Stimulated activated CD8-positive, alpha-beta memory T cell treated with anti-CD3 and anti-CD28 coated beads, Interleukin-15, amount 100 ng/mL, for 48 hours (primary cell): Measurements from ENCODE around the gene BTBD16.
A peak's percentile ranks its signal among the peaks of the same experiment; 100 is the strongest.

Experiments
- DNase-seq, 2 donors: peaks; one replicate each; pipeline ENCODE4 v3.0.0-alpha.2; 2020; ENCODE audit warnings: low read depth in 2 of 2

BTBD16 gene

GRCh38 chr10:122248356-122249302 is 22.5 kb upstream of the BTBD16 start:
- DNase-seq = no peak

GRCh38 chr10:122249303-122249850 is 21.7 kb upstream of the BTBD16 start:
- DNase-seq = no peak

GRCh38 chr10:122249991-122250750 is 20.9 kb upstream of the BTBD16 start:
- DNase-seq = no peak

- DNase-seq = no peak
These were observed 19.4 kb upstream of the BTBD16 start for GRCh38 chr10:122251459-122252255.

- no peak for DNase-seq
These were observed 18.3 kb upstream of the BTBD16 start for GRCh38 chr10:122252805-122253204.

GRCh38 chr10:122253605-122254004 is 17.5 kb upstream of the BTBD16 start:
- no peak for DNase-seq

- DNase-seq = no peak
These were observed 16.3 kb upstream of the BTBD16 start for GRCh38 chr10:122254831-122255230.

GRCh38 chr10:122255509-122256301 is 15.4 kb upstream of the BTBD16 start:
- no peak for DNase-seq

- no peak for DNase-seq
These were observed 14.1 kb upstream of the BTBD16 start for GRCh38 chr10:122257041-122257440.

- no peak for DNase-seq
These were observed 12.7 kb upstream of the BTBD16 start for GRCh38 chr10:122258136-122259074.

- DNase-seq = no peak
These were observed 12.0 kb upstream of the BTBD16 start for GRCh38 chr10:122259075-122259466.

- DNase-seq = no peak
These were observed 9.5 kb upstream of the BTBD16 start for GRCh38 chr10:122261584-122261983.

- DNase-seq = no peak
These were observed 7.1 kb upstream of the BTBD16 start for GRCh38 chr10:122263971-122264370.

GRCh38 chr10:122264436-122264835 is 6.7 kb upstream of the BTBD16 start:
- no peak for DNase-seq

- DNase-seq = no peak
These were observed 6.2 kb upstream of the BTBD16 start for GRCh38 chr10:122264931-122265330.

GRCh38 chr10:122265896-122266295 is 5.2 kb upstream of the BTBD16 start:
- DNase-seq = no peak

- DNase-seq = peak in 1 of 2 donors; percentile 25
These were observed 3.0 kb upstream of the BTBD16 start for GRCh38 chr10:122267849-122268737.

- DNase-seq = no peak
These were observed 1.9 kb upstream of the BTBD16 start for GRCh38 chr10:122269059-122269687.
